ENCODE data around the gene KANSL1.

- no peak for TF ChIP-seq CTCF (conservative IDR thresholded peaks at IDR 0.05 in 1 of 2, IDR thresholded peaks at IDR 0.05 in 1 of 2; ENCODE audit: low read depth in 1 of 2, low read length in 2 of 2)
- TF ChIP-seq EZH2 (IDR thresholded peaks at IDR 0.05; ENCODE audit: low read length, missing control alignments), result no peak
These were observed 42.8 kb downstream of the KANSL1 start for GRCh38 chr17:46150216-46150963.

Data from fibroblast of lung (primary cell).